ENCODE measurements around the gene INPP5J. TPM values are rescaled to one million over a fixed set of nuclear protein-coding genes. Genes with fewer than 3 reads are reported as not detected.

Gene INPP5J
- total and polyA plus RNA-seq, 9 of the 15 experiments (the other 6 are each of a cell fraction or from before 2014, with no cell fraction given), result 0.10 to 6.3 (median 4.8) TPM

GRCh38 chr22:31133911-31134310, 11.1 kb downstream of the INPP5J start (continued):
- TF ChIP-seq TAF9B (IDR thresholded peaks at IDR 0.05; ENCODE audit: partially characterized antibody), result no peak
- no peak for TF ChIP-seq MCM5 (IDR thresholded peaks at IDR 0.05; ENCODE audit: low read depth)

GRCh38 chr22:31134688-31135087, 11.9 kb downstream of the INPP5J start:
- H3K4me1 ChIP-seq (replicated peaks in 1 of 2; ENCODE audit: control insufficient read depth in 2 of 2, insufficient read depth in 2 of 2, low read length in 2 of 2), result peaks cover under 1 to 11% of the 10 kb centered on the region in 2 experiments; a peak in 4 of 5 replicates
- no peaks in the 10 kb centered on the region for H3K9me3 ChIP-seq (replicated peaks; ENCODE audit: control insufficient read depth, insufficient read depth, low read depth, low read length)
- no peaks in the 10 kb centered on the region for H3K27me3 ChIP-seq (ENCODE audit: control insufficient read depth in 2 of 2, insufficient read depth in 2 of 2, low read length in 2 of 2)
- no peak for FAIRE-seq
- TF ChIP-seq RBM25 (IDR thresholded peaks at IDR 0.05; ENCODE audit: low read depth, low read length, severe bottlenecking) (peak; percentile 84), BCOR (IDR thresholded peaks at IDR 0.05) (peak; percentile 47; the same call in 1 of the 2 replicates), ESRRA (IDR thresholded peaks at IDR 0.05; ENCODE audit: borderline replicate concordance, low read depth) (peak; percentile 78; the same call in 1 of the 2 replicates), RBM22 (IDR thresholded peaks at IDR 0.05; ENCODE audit: low read depth, low read length, poor library complexity, severe bottlenecking) (no peak)
- no peak overlapping the region for H3K9ac ChIP-seq (ENCODE audit: insufficient read depth in 1 of 2, low read depth in 2 of 2, low read length in 2 of 2)
- H3K27ac ChIP-seq (ENCODE audit: extremely low read depth, low read depth, low read length), result no peak overlapping the region
- H2AFZ ChIP-seq (ENCODE audit: low read depth, low read length), result no peak overlapping the region
- no peak for ATAC-seq
- no peaks in the 10 kb centered on the region for H3K79me2 ChIP-seq (ENCODE audit: control insufficient read depth, insufficient read depth, low read length)
- H3K9me1 ChIP-seq (ENCODE audit: control insufficient read depth, insufficient read depth, low read length), result no peaks in the 10 kb centered on the region
- intact Hi-C loops (cut with micrococcal nuclease), result no loop called here
- no peak overlapping the region for H3K4me2 ChIP-seq (ENCODE audit: insufficient read depth, low read length)
- no peaks in the 10 kb centered on the region for H4K20me1 ChIP-seq (replicated peaks; ENCODE audit: control insufficient read depth, insufficient read depth, low read length)
- no TSS peak for BruUV-seq (replicated peaks)
- 56% methylated on average over 3 of the region's 4 CpGs for WGBS (ENCODE audit: insufficient coverage, low coverage, missing lambda C conversion rate)
- no peaks in the 10 kb centered on the region for H3K36me3 ChIP-seq (ENCODE audit: control insufficient read depth, insufficient read depth, low read length)
- ChIA-PET CTCF (ENCODE audit: low intra/inter-chr PET ratio) (no interaction called here), POLR2A (interaction anchor here (0.6 kb wide), 1 partner anchor 100 kb away, joined by 3 read pairs; no protein-coding TSS in a partner anchor)
- DNase-seq (ENCODE audit: extremely low read depth in 1 of 4, low spot score in 3 of 4), result no peak
- no peak overlapping the region for H3K4me3 ChIP-seq
- in situ Hi-C loops (cut with MboI), result no loop called here
